ENCODE measurements around the gene RTF1. TPM values are rescaled to one million over a fixed set of nuclear protein-coding genes. Genes with fewer than 3 reads are reported as not detected.

The RTF1 gene
- total and polyA plus RNA-seq, 4 donors, result 15.4 to 36.8 (median 28.3) TPM

DNA sequence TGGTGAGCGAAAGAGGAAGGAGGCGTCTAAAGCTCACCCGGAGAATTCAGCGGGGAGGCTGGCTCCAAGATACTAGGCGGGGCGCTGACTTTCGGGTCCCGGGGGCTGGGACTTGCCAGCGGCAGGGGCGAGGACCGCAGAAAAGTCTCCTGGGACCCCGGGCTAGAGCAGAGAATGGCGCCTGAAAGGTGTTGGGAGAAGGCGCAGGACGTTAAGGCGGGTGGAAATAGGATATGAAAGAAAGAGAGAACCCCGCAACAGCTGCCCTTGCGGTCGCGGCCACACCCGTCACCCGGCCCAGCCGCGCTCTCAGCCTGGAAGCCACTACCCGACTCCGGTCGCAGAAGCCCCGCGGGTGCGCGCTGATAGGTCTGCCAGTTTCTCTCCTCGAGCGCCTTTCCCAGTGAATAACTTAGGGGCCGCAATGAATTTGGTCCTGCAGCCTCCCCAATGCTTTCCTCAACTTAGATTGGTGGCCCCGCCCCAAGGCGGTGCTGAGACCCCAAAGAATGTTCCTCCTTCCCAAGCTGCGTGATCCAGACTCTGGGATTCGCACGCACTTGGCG is 96.1 kb downstream of the RTF1 start:
- Histone ChIP-seq H3K27ac (ENCODE audit: low read depth in 1 of 2, low read length in 2 of 2) (no peak overlapping the region), H3K9me3 (ENCODE audit: control insufficient read depth, low read length) (no peaks in the 10 kb centered on the region), H3K4me1 (ENCODE audit: control insufficient read depth in 1 of 2, insufficient read depth in 2 of 2, low read length in 2 of 2) (no peaks in the 10 kb centered on the region), H3K4me3 (ENCODE audit: low read length in 2 of 2) (no peak overlapping the region), H3K27me3 (ENCODE audit: control insufficient read depth in 1 of 2, insufficient read depth in 2 of 2, low read length in 1 of 2) (no peaks in the 10 kb centered on the region), H3K36me3 (ENCODE audit: control insufficient read depth in 1 of 2, insufficient read depth in 2 of 2, low read length in 1 of 2) (peaks cover 0 to 2% of the 10 kb centered on the region in 2 donors)
- intact Hi-C loops (cut with DNase I), result no loop called here
- no peak for DNase-seq
- WGBS, 2 donors, result 1 to 2% methylated on average over 35 to 40 of the region's 40 CpGs
- ATAC-seq (ENCODE audit: low FRiP score), result peak; percentile 51

DNA sequence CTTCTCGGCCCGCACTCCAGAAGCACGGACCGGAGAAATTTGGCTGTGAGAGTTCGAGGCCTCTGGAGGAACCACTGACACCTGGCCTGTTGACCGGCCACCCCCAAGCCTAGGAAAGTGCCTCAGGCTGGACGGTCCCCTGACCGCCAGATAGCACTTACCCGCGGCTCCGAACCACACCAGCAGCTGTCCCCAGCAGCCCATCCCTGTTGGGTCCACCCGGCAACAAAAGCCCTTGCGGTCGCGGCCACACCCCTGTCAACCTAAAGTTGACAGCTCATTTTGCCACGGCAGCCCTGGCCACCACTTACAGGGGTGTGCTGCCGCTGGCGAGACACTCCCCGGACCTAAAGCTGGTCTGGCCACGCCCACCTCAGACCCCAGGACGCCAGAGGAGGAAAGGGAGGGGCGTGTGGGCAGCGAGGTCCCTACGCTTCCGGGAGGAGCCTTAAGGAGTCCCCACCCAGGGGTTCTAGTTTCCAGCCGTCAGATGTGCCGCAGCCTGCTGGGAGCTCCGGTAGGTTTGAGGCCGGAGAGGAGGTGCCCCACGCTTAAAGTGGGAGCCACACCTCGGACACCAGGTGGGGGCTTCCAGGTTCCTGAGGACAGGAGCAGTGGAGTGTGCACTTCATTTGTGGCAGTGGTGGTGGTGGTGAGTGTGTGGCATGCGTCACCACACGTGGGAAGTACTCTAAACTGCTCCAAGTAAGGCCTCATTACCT is 96.8 kb downstream of the RTF1 start, which contains the start of gene LTK:
TSS of gene LTK (minus strand) at position 322 of the 722 bp plus-strand sequence. CDS start at position 204, 118 bp downstream.
- H3K4me1 ChIP-seq (ENCODE audit: control insufficient read depth in 1 of 2, insufficient read depth in 2 of 2, low read length in 2 of 2), result no peaks in the 10 kb centered on the region
- intact Hi-C loops (cut with DNase I), result no loop called here
- H3K27ac ChIP-seq (ENCODE audit: low read depth in 1 of 2, low read length in 2 of 2), result no peak within 1 kb of the TSS
- 6 to 8% methylated on average over 33 of the region's 33 CpGs for WGBS, 2 donors
- H3K4me3 ChIP-seq (ENCODE audit: low read length in 2 of 2), result no peak within 1 kb of the TSS
- ATAC-seq (ENCODE audit: low FRiP score), result no peak
- H3K27me3 ChIP-seq (ENCODE audit: control insufficient read depth in 1 of 2, insufficient read depth in 2 of 2, low read length in 1 of 2), result no peaks in the 10 kb centered on the region
- H3K36me3 ChIP-seq (ENCODE audit: control insufficient read depth in 1 of 2, insufficient read depth in 2 of 2, low read length in 1 of 2), result peaks cover 0 to 2% of the 10 kb centered on the region in 2 donors
- DNase-seq, result no peak
- no peaks in the 10 kb centered on the region for H3K9me3 ChIP-seq (ENCODE audit: control insufficient read depth, low read length)

DNA sequence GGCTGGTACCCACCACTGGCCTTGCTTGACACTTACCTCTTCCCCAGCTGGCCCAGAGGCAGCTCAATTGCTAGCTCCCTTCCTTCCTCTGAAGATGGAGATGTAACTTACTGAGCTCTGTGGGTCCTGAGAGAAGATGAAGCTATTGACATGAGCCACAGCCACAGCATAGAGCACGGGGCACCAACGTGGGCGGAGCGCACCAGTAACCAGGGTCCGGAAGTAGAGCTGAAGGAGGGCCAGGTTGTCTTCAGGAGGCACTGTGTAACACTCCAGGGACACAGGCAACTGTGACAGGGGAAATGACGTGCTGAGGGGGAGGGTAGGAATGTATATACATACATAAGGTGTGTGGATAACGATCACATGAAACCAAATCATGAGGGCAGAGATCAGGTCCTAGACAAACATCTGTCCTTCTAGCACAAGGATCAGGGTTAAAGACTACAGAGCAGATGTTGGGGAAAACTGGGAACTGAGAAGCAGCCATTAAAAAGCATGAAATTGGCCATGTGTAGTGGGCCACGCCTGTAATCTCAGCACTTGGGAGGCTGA is 101.1 kb downstream of the RTF1 start:
- DNase-seq, result peak in 1 of 2 donors; percentile 11
- ATAC-seq (ENCODE audit: low FRiP score), result no peak
- Histone ChIP-seq H3K27me3 (ENCODE audit: control insufficient read depth in 1 of 2, insufficient read depth in 2 of 2, low read length in 1 of 2) (no peaks in the 10 kb centered on the region), H3K4me1 (ENCODE audit: control insufficient read depth in 1 of 2, insufficient read depth in 2 of 2, low read length in 2 of 2) (no peaks in the 10 kb centered on the region), H3K27ac (ENCODE audit: low read depth in 1 of 2, low read length in 2 of 2) (no peak overlapping the region), H3K36me3 (ENCODE audit: control insufficient read depth in 1 of 2, insufficient read depth in 2 of 2, low read length in 1 of 2) (peaks cover 0 to 2% of the 10 kb centered on the region in 2 donors), H3K9me3 (ENCODE audit: control insufficient read depth, low read length) (no peaks in the 10 kb centered on the region), H3K4me3 (ENCODE audit: low read length in 2 of 2) (no peak overlapping the region)
- intact Hi-C loops (cut with DNase I), result no loop called here
- 93 to 95% methylated on average over 8 of the region's 8 CpGs for WGBS, 2 donors

DNA sequence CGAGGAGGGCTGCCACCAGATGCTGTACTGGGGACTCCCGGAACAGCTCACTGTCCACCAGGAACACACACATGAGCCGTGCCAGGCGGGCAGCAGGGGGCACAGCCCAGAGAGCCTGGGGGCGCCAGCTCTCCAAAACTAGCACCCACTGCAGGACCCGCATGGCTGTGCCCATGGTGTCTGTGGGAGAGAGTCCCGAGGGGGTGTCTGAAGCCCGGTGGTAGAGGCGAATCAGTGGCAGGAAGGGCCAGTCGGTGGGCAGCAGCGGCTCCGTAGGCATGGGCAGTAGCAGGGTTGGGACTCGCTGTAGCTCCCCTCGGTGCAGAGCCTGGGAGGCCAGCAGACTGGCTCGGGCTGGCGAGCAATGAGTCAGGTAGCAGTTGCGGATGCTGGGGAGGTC is 103.7 kb downstream of the RTF1 start:
- Histone ChIP-seq H3K4me3 (ENCODE audit: low read length in 2 of 2) (no peak overlapping the region), H3K27ac (ENCODE audit: low read depth in 1 of 2, low read length in 2 of 2) (no peak overlapping the region), H3K27me3 (ENCODE audit: control insufficient read depth in 1 of 2, insufficient read depth in 2 of 2, low read length in 1 of 2) (no peaks in the 10 kb centered on the region), H3K4me1 (ENCODE audit: control insufficient read depth in 1 of 2, insufficient read depth in 2 of 2, low read length in 2 of 2) (no peaks in the 10 kb centered on the region), H3K9me3 (ENCODE audit: control insufficient read depth, low read length) (no peaks in the 10 kb centered on the region), H3K36me3 (ENCODE audit: control insufficient read depth in 1 of 2, insufficient read depth in 2 of 2, low read length in 1 of 2) (peaks cover 0 to 2% of the 10 kb centered on the region in 2 donors)
- DNase-seq (no peak), ATAC-seq (ENCODE audit: low FRiP score) (no peak)
- WGBS, 2 donors, result 94 to 95% methylated on average over 17 of the region's 17 CpGs
- intact Hi-C loops (cut with DNase I), result no loop called here

DNA sequence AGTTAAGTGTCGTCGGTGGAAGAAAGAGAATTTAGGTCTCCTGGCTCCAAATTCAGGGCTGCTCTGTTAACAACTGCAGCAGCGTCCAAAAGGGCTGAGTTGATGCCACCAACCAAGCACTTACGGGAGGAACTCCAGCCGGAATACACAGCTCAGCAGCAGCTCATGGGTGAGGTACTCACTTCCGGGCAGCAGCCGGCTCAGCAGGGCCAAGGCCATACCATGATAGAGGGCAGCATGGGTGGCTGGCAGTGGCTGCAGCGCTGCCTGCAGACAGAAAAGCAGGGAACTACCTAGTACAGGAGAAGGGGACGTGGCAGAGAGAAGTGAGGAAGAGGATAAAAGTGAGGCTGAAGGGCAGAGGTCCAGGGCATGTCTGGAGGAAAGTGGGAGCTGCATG is 104.7 kb downstream of the RTF1 start:
- Histone ChIP-seq H3K4me3 (ENCODE audit: low read length in 2 of 2) (no peak overlapping the region), H3K9me3 (ENCODE audit: control insufficient read depth, low read length) (no peaks in the 10 kb centered on the region), H3K27me3 (ENCODE audit: control insufficient read depth in 1 of 2, insufficient read depth in 2 of 2, low read length in 1 of 2) (no peaks in the 10 kb centered on the region), H3K36me3 (ENCODE audit: control insufficient read depth in 1 of 2, insufficient read depth in 2 of 2, low read length in 1 of 2) (peaks cover 0 to 2% of the 10 kb centered on the region in 2 donors), H3K27ac (ENCODE audit: low read depth in 1 of 2, low read length in 2 of 2) (no peak overlapping the region), H3K4me1 (ENCODE audit: control insufficient read depth in 1 of 2, insufficient read depth in 2 of 2, low read length in 2 of 2) (no peaks in the 10 kb centered on the region)
- intact Hi-C loops (cut with DNase I), result no loop called here
- DNase-seq, result no peak
- WGBS, 2 donors, result 79 to 85% methylated on average over 9 of the region's 9 CpGs
- no peak for ATAC-seq (ENCODE audit: low FRiP score)

DNA sequence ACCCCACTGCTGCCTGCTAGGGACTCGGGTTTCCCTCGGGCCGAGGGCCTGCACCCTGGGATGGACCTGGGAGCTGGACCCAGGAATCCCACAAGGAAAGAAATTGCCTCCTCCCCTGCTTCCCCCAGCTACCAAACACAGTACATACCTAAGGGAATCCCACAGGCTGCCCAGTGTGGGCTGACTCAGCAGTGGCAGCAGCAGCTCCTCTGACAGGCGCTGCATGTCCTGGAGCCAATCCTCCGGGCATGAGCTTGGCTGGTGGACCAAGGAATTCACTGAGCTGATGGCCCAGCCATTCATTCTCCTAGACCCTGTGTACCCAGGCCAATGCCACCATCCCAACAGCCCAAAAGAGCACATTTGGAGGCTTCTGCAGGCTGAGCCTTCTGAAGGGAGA is 106.2 kb downstream of the RTF1 start:
- intact Hi-C loops (cut with DNase I), result no loop called here
- Histone ChIP-seq H3K27ac (ENCODE audit: low read depth in 1 of 2, low read length in 2 of 2) (no peak overlapping the region), H3K9me3 (ENCODE audit: control insufficient read depth, low read length) (no peaks in the 10 kb centered on the region), H3K4me3 (ENCODE audit: low read length in 2 of 2) (no peak overlapping the region), H3K36me3 (ENCODE audit: control insufficient read depth in 1 of 2, insufficient read depth in 2 of 2, low read length in 1 of 2) (peaks cover 2 to 3% of the 10 kb centered on the region in 2 donors), H3K27me3 (ENCODE audit: control insufficient read depth in 1 of 2, insufficient read depth in 2 of 2, low read length in 1 of 2) (no peaks in the 10 kb centered on the region), H3K4me1 (ENCODE audit: control insufficient read depth in 1 of 2, insufficient read depth in 2 of 2, low read length in 2 of 2) (no peaks in the 10 kb centered on the region)
- no peak for DNase-seq
- ATAC-seq (ENCODE audit: low FRiP score), result no peak
- WGBS, 2 donors, result 83 to 86% methylated on average over 5 of the region's 5 CpGs

DNA sequence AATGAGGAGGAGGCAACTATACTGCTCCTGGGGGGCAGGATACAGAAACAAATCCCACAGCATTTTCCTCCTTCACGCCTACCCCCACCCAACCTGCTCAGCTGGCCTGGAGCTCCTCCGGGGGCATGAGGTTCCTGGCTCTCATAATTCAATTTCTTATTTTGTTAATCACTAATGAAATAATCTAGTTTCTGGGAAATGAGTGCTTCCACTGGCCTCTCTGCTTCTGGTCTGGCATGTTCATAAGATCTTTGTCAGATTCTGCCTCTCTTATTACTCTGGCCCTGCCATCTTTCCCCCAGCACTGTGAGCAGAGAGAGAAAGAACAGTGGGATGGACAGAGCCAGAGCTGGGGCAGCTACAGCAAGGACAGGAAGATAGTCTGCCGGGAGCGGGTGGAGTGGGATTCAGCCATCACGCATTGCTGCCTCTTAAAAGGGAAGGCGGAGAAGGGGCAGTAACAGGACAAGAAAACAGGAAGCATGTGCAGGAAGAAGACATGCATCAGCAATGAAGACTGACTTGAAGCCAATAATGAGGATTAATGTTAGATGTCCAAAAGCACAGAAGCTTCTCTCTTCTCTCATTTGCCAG is 113.6 kb downstream of the RTF1 start:
- DNase-seq (no peak), ATAC-seq (ENCODE audit: low FRiP score) (no peak)
- no peak overlapping the region for H3K4me3 ChIP-seq (ENCODE audit: low read length in 2 of 2)
- no peaks in the 10 kb centered on the region for H3K9me3 ChIP-seq (ENCODE audit: control insufficient read depth, low read length)
- no peaks in the 10 kb centered on the region for H3K4me1 ChIP-seq (ENCODE audit: control insufficient read depth in 1 of 2, insufficient read depth in 2 of 2, low read length in 2 of 2)
- no peaks in the 10 kb centered on the region for H3K27me3 ChIP-seq (ENCODE audit: control insufficient read depth in 1 of 2, insufficient read depth in 2 of 2, low read length in 1 of 2)
- intact Hi-C loops (cut with DNase I), result no loop called here
- peaks cover 6 to 12% of the 10 kb centered on the region in 2 donors for H3K36me3 ChIP-seq (ENCODE audit: control insufficient read depth in 1 of 2, insufficient read depth in 2 of 2, low read length in 1 of 2)
- 92 to 94% methylated on average over 6 of the region's 6 CpGs for WGBS, 2 donors
- no peak overlapping the region for H3K27ac ChIP-seq (ENCODE audit: low read depth in 1 of 2, low read length in 2 of 2)
